Right cardiac atrium (tissue), 5 donors: ENCODE results near the gene CABP4. TPM values are rescaled to one million over a fixed set of nuclear protein-coding genes. Genes with fewer than 3 reads are reported as not detected.
"Not testable (repeated sequence)": the region's sequence is repeated elsewhere in the genome, so short reads cannot be mapped to it uniquely, and the experiment has no call there.

ENCODE experiments used
- ATAC-seq, 2 donors: fragments of 200-7000 bp; cut with Tn5 transposase; one replicate each; pipeline versions ENCODE4 v1.8.0 to v1.9.1; 2020; ENCODE audit warnings: moderate library complexity in 2 of 2, mild to moderate bottlenecking in 1 of 2
- DNase-seq, 3 donors: peaks; one replicate each; pipeline ENCODE4 v3.0.0-alpha.2; 2020
- H3K27ac ChIP-seq: one replicate; pipeline ENCODE4 v1.5.1; 2013; ENCODE audit warnings: mild to moderate bottlenecking, low read length, control low read depth, moderate library complexity
- H3K27me3 ChIP-seq: one replicate; pipeline ENCODE4 v1.6.1; 2013; ENCODE audit not compliant: control insufficient read depth, insufficient read depth
- H3K4me1 ChIP-seq: one replicate; pipeline ENCODE4 v1.6.1; 2013; ENCODE audit warnings: low read length; ENCODE audit not compliant: control insufficient read depth, insufficient read depth
- H3K4me3 ChIP-seq: one replicate; pipeline ENCODE4 v1.5.1; 2013; ENCODE audit warnings: low read length, control low read depth
- H3K9me3 ChIP-seq: one replicate; pipeline ENCODE4 v1.6.1; 2013; ENCODE audit warnings: low read length; ENCODE audit not compliant: control insufficient read depth
- WGBS: extraction: QIAGEN DNeasy Blood & Tissue Kit; methylation state at CpG from one replicate; pipeline ENCODE4 v1.1.7; 2013; 5-methylcytosine and 5-hydroxymethylcytosine counted together
- intact Hi-C, 4 donors: fragments of 100-400 bp; cut with DNase I; formaldehyde crosslinking; loops; one replicate each; pipeline versions ENCODE4 v1.11.0 to v1.14.0; 2022 to 2023
- polyA plus RNA-seq: library from polyadenylated mRNA; stranded (reverse); fragments of 200-250 nt; gene quantifications from one replicate; pipeline ENCODE4 v1.2.3, GENCODE V29; 2013
- total RNA-seq, 4 donors: library from RNA; stranded (reverse); fragmentation: NEBNext Ultra II Directional; extraction: Animal tissue kit (Norgen Biotek cat#: 25700); gene quantifications; one replicate each; pipeline ENCODE4 v1.2.1, GENCODE V29; 2021
- donor health status: healthy with polysubstance abuse.
- donor health status: DM: no; HTN: yes; CAD: no.
- donor health status: DM: no; HTN: no; CAD: no.
- donor health status: DM: no; HTN: yes; CAD: no; lungs with severe emphysema.
- donor health status: DM: yes; HTN: yes; CAD: no.

CABP4 gene
- total and polyA plus RNA-seq, 5 donors, result 0.81 to 1.8 (median 1.2) TPM

DNA sequence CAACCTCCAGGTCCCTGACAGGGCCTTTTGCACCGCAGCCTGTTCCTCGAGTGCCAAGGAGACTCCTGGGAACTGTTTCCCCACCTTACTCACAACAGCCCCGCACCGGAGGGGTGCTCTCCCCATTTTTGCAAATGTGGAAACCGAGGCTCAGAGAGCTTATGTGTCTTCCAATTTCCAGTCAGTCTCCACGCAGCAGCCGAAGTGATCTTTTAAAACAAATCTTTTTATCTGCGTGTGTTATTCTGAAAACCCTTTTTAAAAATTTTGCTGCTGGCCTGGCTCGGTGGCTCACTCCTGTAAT is 14.3 kb downstream of the CABP4 start:
- ATAC-seq, result no peak
- WGBS, result 12% methylated on average over 9 of the region's 9 CpGs
- peaks cover 3% of the 10 kb centered on the region for H3K4me1 ChIP-seq
- H3K27me3 ChIP-seq, result no peaks in the 10 kb centered on the region
- intact Hi-C loops, result loop anchor here in 2 of 4 donors (5.0 to 10.0 kb wide), 2 partner anchors 55 to 67 kb away; partner anchors contain the start of genes CARNS1 (in 1 of the 2), PPP1CA (in 1 of the 2) and TBC1D10C (in 1 of the 2)
- H3K9me3 ChIP-seq, result no peaks in the 10 kb centered on the region
- DNase-seq, result no peak
- peak overlapping the region; percentile 79 for H3K27ac ChIP-seq
- peak overlapping the region; percentile 75 for H3K4me3 ChIP-seq

DNA sequence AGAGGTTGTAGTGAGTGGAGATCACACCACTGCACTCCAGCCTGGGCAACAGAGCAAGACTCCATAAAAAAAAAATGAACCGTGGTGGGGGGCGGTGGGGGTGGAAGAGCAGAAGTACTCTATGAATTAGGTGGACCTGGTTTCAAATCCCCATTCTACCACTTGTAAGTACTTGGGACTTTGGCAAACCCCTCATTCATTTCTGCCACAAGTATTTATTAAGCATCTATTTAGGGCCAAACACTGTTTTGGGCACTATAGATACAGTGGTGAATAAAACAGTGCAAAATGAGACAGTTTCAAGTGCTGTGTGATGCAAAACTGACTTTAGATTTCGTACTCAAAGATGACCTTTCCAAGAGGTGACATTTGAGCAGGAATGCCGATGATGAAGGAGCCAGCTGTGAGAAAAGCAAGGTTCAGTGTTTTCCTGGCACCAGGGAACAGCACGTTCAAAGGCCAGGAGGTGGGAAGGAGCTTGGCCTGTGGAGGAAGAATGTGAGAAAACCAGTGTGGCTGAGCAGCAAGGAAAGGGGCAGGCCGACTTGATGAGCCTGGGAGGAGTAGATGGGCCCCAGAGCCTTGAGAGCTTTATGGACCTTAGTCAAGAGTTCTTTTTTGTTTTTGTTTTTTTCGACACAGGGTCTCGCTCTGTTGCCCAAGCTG is 15.3 kb downstream of the CABP4 start:
- 84% methylated on average over 8 of the region's 8 CpGs for WGBS

DNA sequence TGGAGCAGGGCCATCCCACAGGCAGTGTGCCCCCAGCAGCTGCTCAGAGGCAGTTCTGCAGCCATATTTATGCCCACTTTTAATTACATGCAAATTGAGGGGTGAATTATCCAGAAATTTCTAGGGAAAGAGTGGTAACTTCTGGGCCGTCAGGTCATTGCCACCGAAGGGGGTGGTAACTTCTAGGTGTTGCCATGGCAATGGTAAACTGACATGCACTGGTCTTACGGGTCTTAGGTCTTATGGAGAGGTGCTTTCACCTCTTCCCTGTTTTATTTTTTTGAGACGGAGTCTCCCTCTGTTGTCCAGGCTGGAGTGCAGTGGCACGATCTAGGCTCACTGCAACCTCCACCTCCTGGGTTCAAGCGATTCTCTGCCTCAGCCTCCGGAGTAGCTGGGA is 17.7 kb downstream of the CABP4 start:
- Histone ChIP-seq H3K9me3 (no peaks in the 10 kb centered on the region), H3K27me3 (no peaks in the 10 kb centered on the region), H3K27ac (no peak overlapping the region), H3K4me3 (no peak overlapping the region), H3K4me1 (peaks cover 2% of the 10 kb centered on the region)
- 75% methylated on average over 7 of the region's 7 CpGs for WGBS
- no peak for ATAC-seq
- DNase-seq, result no peak
- intact Hi-C loops, result no loop called here

More for the DNA sequence above, 15.3 kb downstream of the CABP4 start:
- no peaks in the 10 kb centered on the region for H3K9me3 ChIP-seq
- peaks cover 3% of the 10 kb centered on the region for H3K4me1 ChIP-seq
- ATAC-seq, result no peak
- peak in 1 of 3 donors; percentile 2 for DNase-seq
- H3K4me3 ChIP-seq, result no peak overlapping the region
- intact Hi-C loops, result no loop called here
- no peak overlapping the region for H3K27ac ChIP-seq
- H3K27me3 ChIP-seq, result no peaks in the 10 kb centered on the region

DNA sequence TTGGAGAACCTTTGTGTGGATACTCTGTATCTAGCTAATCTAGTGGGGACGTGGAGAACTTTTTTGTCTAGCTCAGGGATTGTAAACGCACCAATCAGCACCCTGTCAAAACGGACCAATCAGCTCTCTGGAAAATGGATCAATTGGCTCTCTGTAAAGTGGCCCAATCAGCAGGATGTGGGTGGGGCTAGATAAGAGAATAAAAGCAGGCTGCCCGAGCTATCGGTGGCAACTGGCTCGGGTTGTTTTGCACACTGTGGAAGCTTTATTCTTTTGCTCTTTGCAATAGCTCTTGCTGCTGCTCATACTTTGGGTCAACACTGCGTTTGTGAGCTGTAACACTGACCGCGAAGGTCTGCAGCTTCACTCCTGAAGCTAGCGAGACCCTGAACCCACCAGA is 21.5 kb downstream of the CABP4 start:
- ATAC-seq, H3K9me3 ChIP-seq, H3K4me1 ChIP-seq, H3K27ac ChIP-seq, H3K27me3 ChIP-seq, H3K4me3 ChIP-seq, intact Hi-C loops: not testable (repeated sequence)
- peak in 1 of 3 donors; percentile 7 for DNase-seq
- 77% methylated on average over 10 of the region's 10 CpGs for WGBS

DNA sequence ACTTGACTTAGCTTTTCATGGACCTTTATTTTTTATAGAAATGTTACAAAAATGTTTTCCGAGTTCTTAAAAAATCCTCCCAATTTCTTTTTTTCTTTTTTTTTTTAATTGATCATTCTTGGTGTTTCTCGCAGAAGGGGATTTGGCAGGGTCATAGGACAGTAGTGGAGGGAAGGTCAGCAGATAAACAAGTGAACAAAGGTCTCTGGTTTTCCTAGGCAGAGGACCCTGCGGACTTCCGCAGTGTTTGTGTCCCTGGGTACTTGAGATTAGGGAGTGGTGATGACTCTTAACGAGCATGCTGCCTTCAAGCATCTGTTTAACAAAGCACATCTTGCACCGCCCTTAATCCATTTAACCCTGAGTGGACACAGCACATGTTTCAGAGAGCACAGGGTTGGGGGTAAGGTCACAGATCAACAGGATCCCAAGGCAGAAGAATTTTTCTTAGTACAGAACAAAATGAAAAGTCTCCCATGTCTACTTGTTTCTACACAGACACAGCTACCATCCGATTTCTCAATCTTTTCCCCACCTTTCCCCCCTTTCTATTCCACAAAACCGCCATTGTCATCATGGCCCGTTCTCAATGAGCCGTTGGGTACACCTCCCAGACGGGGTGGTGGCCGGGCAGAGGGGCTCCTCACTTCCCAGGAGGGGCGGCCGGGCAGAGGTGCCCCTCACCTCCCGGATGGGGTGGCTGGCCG is 22.3 kb downstream of the CABP4 start:
- H3K4me1 ChIP-seq, ATAC-seq, H3K4me3 ChIP-seq, H3K27ac ChIP-seq, H3K27me3 ChIP-seq, intact Hi-C loops, H3K9me3 ChIP-seq: not testable (repeated sequence)
- 87% methylated on average over 12 of the region's 16 CpGs for WGBS
- peak in 1 of 3 donors; percentile 17 for DNase-seq

DNA sequence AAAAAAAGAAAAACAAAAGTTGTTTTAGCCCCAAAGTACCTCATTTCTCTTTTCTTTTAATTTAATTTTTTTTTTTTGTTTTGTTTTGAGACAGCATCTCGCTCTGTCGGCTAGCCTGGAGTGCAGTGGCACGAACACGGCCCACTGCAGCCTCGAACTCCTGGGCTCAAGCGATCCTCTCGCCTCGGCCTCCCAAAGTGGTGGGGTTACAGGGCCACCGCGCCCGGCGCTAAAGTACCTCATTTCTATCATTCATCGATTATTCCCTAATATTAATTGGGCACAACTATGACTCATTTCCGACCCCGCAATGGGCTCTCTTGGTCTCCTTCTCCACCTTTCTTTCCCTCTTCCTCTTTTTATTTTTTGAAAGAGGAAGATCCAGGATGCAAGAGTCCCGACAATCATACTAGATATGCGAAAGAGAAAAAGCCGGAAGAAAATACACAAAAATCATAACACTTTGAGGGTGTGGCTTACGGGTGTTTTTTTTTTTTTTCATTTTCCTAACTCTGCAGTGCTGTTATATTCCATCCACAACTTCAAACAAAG is 27.2 kb downstream of the CABP4 start:
- intact Hi-C loops, result no loop called here
- no peaks in the 10 kb centered on the region for H3K27me3 ChIP-seq
- ATAC-seq (peak; percentile 1 to 5), DNase-seq (peak in 2 of 3 donors; percentile 51 to 70)
- WGBS, result 52% methylated on average over 19 of the region's 19 CpGs
- peak overlapping the region; percentile 76 for H3K27ac ChIP-seq
- no peaks in the 10 kb centered on the region for H3K9me3 ChIP-seq
- H3K4me1 ChIP-seq, result peaks cover 14% of the 10 kb centered on the region
- H3K4me3 ChIP-seq, result peak overlapping the region; percentile 56

DNA sequence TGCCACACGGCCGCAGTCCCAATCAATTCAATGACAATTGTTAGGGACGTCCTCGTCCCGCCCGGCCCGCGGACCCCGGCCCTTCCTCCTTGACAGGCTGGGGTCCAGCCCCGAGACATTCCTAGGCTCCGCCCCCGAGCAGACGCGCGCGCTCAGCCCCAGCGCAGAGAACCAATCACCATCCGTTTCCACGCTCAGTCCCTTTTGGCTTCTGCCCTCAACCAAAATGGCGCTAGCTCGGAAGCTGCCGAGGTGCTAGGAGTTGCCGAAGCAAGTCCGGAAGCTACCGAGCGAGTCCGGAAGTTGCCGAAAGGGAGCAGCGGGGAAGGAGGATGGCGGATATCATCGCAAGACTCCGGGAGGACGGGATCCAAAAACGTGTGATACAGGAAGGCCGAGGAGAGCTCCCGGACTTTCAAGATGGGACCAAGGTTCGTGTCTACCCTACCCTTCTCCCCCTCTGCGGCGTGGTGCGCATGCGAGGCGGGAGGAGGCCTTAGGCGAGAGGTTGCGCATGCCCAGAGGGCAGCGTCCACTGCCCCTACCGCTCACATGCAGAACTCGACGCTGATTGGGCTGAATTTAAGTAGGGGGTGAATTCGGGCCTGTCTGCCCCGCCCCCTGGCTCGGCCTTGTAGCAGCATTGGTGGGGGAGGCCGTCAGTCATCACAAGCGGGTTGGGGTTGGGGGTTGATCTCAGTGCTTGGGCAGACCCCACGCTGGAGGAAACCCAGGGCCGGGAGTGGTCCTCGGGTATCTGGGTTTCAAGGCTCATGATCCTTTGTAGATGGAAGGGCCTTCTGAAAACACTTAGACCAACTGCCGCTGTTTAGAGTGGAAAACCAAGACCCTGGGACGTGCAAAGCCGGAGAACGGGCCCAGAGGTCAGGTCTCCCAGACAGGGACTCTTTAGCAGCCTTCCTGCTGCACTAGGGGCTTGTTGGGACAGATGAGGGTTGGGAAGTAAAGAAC is 28.0 kb downstream of the CABP4 start, which contains the start of gene AIP:
Gene AIP (plus strand): TSS at position 200 of the 972 bp plus-strand sequence. CDS start 133 bp downstream, at position 333.
- ATAC-seq (peak; percentile 99), DNase-seq (peak; percentile 98 to 99 (median 99))
- Histone ChIP-seq H3K4me1 (peaks cover 14% of the 10 kb centered on the region), H3K27me3 (no peaks in the 10 kb centered on the region), H3K9me3 (no peaks in the 10 kb centered on the region), H3K4me3 (peak within 1 kb of the TSS; percentile 56), H3K27ac (peak within 1 kb of the TSS; percentile 78)
- intact Hi-C loops, result no loop called here
- WGBS, result 9% methylated on average over 60 of the region's 60 CpGs

DNA sequence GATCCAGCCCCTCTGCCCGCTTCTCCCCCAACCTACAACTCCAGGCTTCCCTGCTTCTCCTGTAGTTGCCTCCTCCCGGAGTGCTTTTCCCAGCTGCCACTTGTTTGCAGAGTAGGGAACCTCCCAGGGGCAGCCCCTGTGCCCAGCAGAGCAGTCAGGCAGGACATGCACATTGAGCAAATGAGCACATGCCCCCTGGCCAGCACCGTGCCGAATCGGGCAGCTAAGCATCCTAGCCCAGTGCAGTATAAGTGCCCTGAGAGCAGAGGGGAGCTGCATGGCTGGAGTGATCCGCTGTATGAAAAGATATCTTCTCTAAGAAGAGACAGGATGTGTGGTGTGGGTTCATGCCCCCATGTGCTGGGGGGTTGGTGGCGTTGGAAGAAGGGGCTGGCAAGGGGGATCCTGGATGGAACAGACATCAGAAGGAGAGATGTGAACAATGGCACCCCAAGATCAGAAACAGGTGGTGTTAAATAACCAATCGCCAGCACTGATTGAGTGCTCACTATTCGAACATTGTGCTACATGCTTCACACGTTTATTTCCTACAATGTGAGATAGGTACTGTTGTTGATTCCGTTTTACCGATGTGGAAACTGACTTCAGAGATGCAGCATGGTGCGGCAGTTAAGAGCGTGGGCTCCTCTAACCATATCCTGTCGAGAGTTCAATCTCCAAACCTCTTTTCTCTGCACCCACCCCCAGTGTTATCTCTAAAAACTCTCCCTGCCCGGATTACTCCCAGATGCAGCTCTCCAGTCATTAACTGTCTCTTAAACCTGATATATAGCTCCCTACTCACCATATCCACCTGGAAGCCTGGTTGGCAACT is 28.9 kb downstream of the CABP4 start:
- DNase-seq, result peak in 1 of 3 donors; percentile 30
- intact Hi-C loops, result no loop called here
- Histone ChIP-seq H3K27me3 (no peaks in the 10 kb centered on the region), H3K9me3 (no peaks in the 10 kb centered on the region), H3K4me1 (peaks cover 14% of the 10 kb centered on the region), H3K4me3 (no peak overlapping the region), H3K27ac (no peak overlapping the region)
- ATAC-seq, result no peak
- 85% methylated on average over 16 of the region's 16 CpGs for WGBS

DNA sequence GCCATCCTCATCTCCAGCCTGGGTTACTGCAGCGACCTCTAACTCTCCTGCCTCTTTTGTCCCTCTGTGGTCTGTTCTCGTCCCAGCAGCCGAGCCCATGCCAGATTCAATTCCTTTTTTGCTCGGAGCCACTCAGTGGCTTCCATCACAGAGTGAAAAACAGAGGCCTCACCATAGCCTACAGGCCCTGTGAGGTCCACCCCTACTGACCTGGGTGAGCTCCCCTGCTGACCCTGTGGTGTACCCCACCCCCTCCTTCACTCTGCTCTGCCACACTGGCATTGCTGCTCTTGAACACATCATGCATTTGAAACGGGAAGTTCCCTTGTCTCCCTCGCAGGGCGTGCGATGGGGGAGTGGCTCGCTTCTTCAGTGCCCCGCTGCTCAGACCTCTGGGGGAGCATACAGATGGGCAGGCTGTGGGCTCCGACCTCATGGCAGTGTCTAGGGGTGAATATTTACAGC is 29.7 kb downstream of the CABP4 start:
- Histone ChIP-seq H3K27me3 (no peaks in the 10 kb centered on the region), H3K27ac (no peak overlapping the region), H3K4me1 (peaks cover 14% of the 10 kb centered on the region), H3K9me3 (no peaks in the 10 kb centered on the region), H3K4me3 (no peak overlapping the region)
- DNase-seq, result peak in 2 of 3 donors; percentile 62 to 71
- ATAC-seq, result no peak
- WGBS, result 73% methylated on average over 11 of the region's 11 CpGs
- intact Hi-C loops, result no loop called here

DNA sequence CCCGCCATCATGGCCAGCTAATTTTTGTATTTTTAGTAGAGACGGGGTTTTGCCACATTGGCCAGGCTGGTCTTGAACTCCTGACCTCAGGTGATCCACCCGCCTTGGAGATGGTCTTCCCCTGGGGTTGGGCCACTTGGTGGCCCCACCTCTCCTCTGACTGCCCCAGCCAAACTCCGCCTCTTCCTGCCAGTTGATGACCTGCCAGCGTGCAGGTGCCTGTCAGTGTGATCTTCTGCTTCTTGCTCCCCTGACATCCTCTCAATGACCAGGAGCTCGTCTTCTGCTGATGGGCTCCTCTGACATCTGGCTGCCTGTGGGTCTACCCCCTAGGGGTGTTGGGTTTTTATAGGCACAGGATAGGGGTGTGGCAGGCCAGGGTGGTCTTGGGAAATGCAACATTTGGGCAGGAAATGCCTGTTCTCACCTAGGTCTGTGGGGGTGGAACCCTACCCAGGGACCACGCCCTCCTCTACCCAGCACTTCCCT is 30.8 kb downstream of the CABP4 start:
- H3K9me3 ChIP-seq, ATAC-seq, H3K27me3 ChIP-seq, intact Hi-C loops, H3K27ac ChIP-seq, H3K4me3 ChIP-seq: not testable (repeated sequence)
- peaks cover 14% of the 10 kb centered on the region for H3K4me1 ChIP-seq
- peak in 2 of 3 donors; percentile 47 to 51 for DNase-seq
- 88% methylated on average over 7 of the region's 7 CpGs for WGBS
